Neural crest cell (in vitro differentiated cells): ENCODE measurements around the gene DERL3. TPM values are rescaled to one million over a fixed set of nuclear protein-coding genes. Genes with fewer than 3 reads are reported as not detected.

Source experiments
- DNase-seq: peaks from one replicate; pipeline ENCODE4 v3.0.0; 2021; ENCODE audit warnings: low read depth, mixed read lengths, low spot score
- H3K27ac Mint-ChIP-seq: one replicate; pipeline ENCODE4 v1.8.0; 2021; ENCODE audit warnings: mild to moderate bottlenecking, mixed read lengths; ENCODE audit not compliant: unreplicated experiment
- H3K27me3 Mint-ChIP-seq: 2 replicates; pipeline ENCODE4 v1.8.0; 2021; ENCODE audit warnings: low read depth, mild to moderate bottlenecking, mixed read lengths
- H3K36me3 Mint-ChIP-seq: 2 replicates; pipeline ENCODE4 v1.8.0; 2021; ENCODE audit warnings: low read depth, mild to moderate bottlenecking, mixed read lengths
- H3K4me1 Mint-ChIP-seq: 2 replicates; pipeline ENCODE4 v1.8.0; 2021; ENCODE audit warnings: mixed read lengths
- H3K4me3 Mint-ChIP-seq: one replicate; pipeline ENCODE4 v1.8.0; 2021; ENCODE audit warnings: mild to moderate bottlenecking, mixed read lengths
- H3K9me3 Mint-ChIP-seq: 2 replicates; pipeline ENCODE4 v1.8.0; 2021; ENCODE audit warnings: mixed read lengths
- CTCF ChIP-seq: fragments of 200-600 bp; sonication (generic); conservative IDR thresholded peaks from 2 replicates; pipeline ENCODE4 v1.5.0; 2021; ENCODE audit warnings: antibody characterized with exemption, mild to moderate bottlenecking
- total RNA-seq: library from RNA; stranded (reverse); gene quantifications from 2 replicates; pipeline ENCODE4 v1.2.1, GENCODE V29; 2021

Gene DERL3
- total RNA-seq, 1 donor from 2014 or later, result 5.7 TPM

GRCh38 chr22:23849009-23850006, 10.5 kb upstream of the DERL3 start:
- no peaks in the 10 kb centered on the region for H3K9me3 Mint-ChIP-seq
- peak; percentile 98 for DNase-seq
- H3K4me1 Mint-ChIP-seq, result peaks cover 20% of the 10 kb centered on the region
- H3K27me3 Mint-ChIP-seq, result no peaks in the 10 kb centered on the region
- no peaks in the 10 kb centered on the region for H3K36me3 Mint-ChIP-seq
- peak; percentile 99 for TF ChIP-seq CTCF
- no peak overlapping the region for H3K27ac Mint-ChIP-seq
- peak overlapping the region; percentile 34 for H3K4me3 Mint-ChIP-seq

- DNase-seq, result no peak
- Mint-ChIP-seq H3K27ac (no peak overlapping the region), H3K4me1 (peaks cover 20% of the 10 kb centered on the region), H3K9me3 (no peaks in the 10 kb centered on the region), H3K27me3 (no peaks in the 10 kb centered on the region), H3K36me3 (no peaks in the 10 kb centered on the region), H3K4me3 (no peak overlapping the region)
- TF ChIP-seq CTCF, result no peak
Measured at GRCh38 chr22:23847991-23848864, 9.4 kb upstream of the DERL3 start.

- peaks cover 20% of the 10 kb centered on the region for H3K4me1 Mint-ChIP-seq
- no peak for DNase-seq
- no peaks in the 10 kb centered on the region for H3K36me3 Mint-ChIP-seq
- no peak overlapping the region for H3K27ac Mint-ChIP-seq
- TF ChIP-seq CTCF, result no peak
- H3K27me3 Mint-ChIP-seq, result no peaks in the 10 kb centered on the region
- no peaks in the 10 kb centered on the region for H3K9me3 Mint-ChIP-seq
- H3K4me3 Mint-ChIP-seq, result no peak overlapping the region
Measured at GRCh38 chr22:23847310-23847920, 8.6 kb upstream of the DERL3 start.

GRCh38 chr22:23846081-23846469, 7.3 kb upstream of the DERL3 start:
- no peak for TF ChIP-seq CTCF
- no peak overlapping the region for H3K4me3 Mint-ChIP-seq
- H3K9me3 Mint-ChIP-seq, result no peaks in the 10 kb centered on the region
- H3K27me3 Mint-ChIP-seq, result peaks cover 8% of the 10 kb centered on the region
- no peak for DNase-seq
- no peaks in the 10 kb centered on the region for H3K36me3 Mint-ChIP-seq
- peaks cover 27% of the 10 kb centered on the region for H3K4me1 Mint-ChIP-seq
- H3K27ac Mint-ChIP-seq, result no peak overlapping the region
